Middle frontal gyrus (tissue), 1 donor: Measurements from ENCODE around the gene JAK1.
"Not testable (repeated sequence)": the region's sequence is repeated elsewhere in the genome, so short reads cannot be mapped to it uniquely, and the experiment has no call there.

Experiments used
- DNase-seq: peaks from one replicate; pipeline ENCODE4 v3.0.0-alpha.2; 2015; ENCODE audit warnings: low spot score; ENCODE audit errors: extremely low spot score

JAK1 gene

GRCh38 chr1:64922336-64922735 is 44.0 kb downstream of the JAK1 start:
- no peak for DNase-seq

- DNase-seq = no peak
Measured at GRCh38 chr1:64921771-64922170, 44.6 kb downstream of the JAK1 start.

- no peak for DNase-seq
Measured at GRCh38 chr1:64920941-64921589, 45.3 kb downstream of the JAK1 start.

- not testable (repeated sequence) for DNase-seq
Measured at GRCh38 chr1:64919120-64919519, 47.2 kb downstream of the JAK1 start.

GRCh38 chr1:64917907-64918306 is 48.4 kb downstream of the JAK1 start:
- DNase-seq = no peak

GRCh38 chr1:64917328-64917861 is 49.0 kb downstream of the JAK1 start:
- no peak for DNase-seq

GRCh38 chr1:64915381-64916274 is 50.7 kb downstream of the JAK1 start:
- no peak for DNase-seq

GRCh38 chr1:64913361-64914015 is 52.9 kb downstream of the JAK1 start:
- DNase-seq = no peak

- no peak for DNase-seq
Measured at GRCh38 chr1:64912191-64912590, 54.2 kb downstream of the JAK1 start.

- no peak for DNase-seq
Measured at GRCh38 chr1:64911326-64911725, 55.0 kb downstream of the JAK1 start.

- no peak for DNase-seq
Measured at GRCh38 chr1:64909031-64909430, 57.3 kb downstream of the JAK1 start.

- DNase-seq = no peak
Measured at GRCh38 chr1:64908575-64908974, 57.8 kb downstream of the JAK1 start.

GRCh38 chr1:64906447-64906846 is 59.9 kb downstream of the JAK1 start:
- peak; percentile 9 for DNase-seq

- no peak for DNase-seq
Measured at GRCh38 chr1:64903593-64903992, 62.8 kb downstream of the JAK1 start.

- DNase-seq = no peak
Measured at GRCh38 chr1:64901663-64902062, 64.7 kb downstream of the JAK1 start.

GRCh38 chr1:64900916-64901315 is 65.4 kb downstream of the JAK1 start:
- DNase-seq = no peak

GRCh38 chr1:64898107-64898861 is 68.1 kb downstream of the JAK1 start:
- no peak for DNase-seq

- DNase-seq = no peak
Measured at GRCh38 chr1:64896551-64896950, 69.8 kb downstream of the JAK1 start.

- DNase-seq = no peak
Measured at GRCh38 chr1:64895500-64895899, 70.8 kb downstream of the JAK1 start.

GRCh38 chr1:64894438-64895196 is 71.7 kb downstream of the JAK1 start:
- DNase-seq = no peak
